HG03196 (cell line): Measurements from ENCODE around the gene CPSF4.

Experiments used
- ATAC-seq: cut with Tn5 transposase; IDR thresholded peaks from one replicate; pipeline ENCODE4 v1.9.1; 2021; ENCODE audit not compliant: unreplicated experiment

Gene CPSF4

GRCh38 chr7:99446096-99446495, 7.4 kb downstream of the CPSF4 start:
- no peak for ATAC-seq

DNA sequence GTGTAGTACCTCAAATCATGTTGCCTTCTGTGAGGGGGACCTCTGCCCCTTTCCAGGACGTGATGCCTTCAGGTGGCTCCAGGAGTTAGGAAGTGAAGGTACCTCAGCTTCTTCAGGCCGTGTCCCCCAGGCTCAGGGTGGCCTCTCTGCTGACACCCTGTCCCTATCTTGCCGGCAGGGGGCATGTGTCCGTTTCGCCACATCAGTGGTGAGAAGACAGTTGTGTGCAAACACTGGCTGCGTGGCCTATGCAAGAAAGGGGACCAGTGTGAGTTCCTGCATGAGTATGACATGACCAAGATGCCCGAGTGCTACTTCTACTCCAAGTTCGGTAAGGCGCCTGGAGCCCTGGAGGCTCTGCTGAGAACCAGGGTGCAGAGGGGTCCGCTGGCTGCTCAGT, 9.2 kb downstream of the CPSF4 start:
- no peak for ATAC-seq

DNA sequence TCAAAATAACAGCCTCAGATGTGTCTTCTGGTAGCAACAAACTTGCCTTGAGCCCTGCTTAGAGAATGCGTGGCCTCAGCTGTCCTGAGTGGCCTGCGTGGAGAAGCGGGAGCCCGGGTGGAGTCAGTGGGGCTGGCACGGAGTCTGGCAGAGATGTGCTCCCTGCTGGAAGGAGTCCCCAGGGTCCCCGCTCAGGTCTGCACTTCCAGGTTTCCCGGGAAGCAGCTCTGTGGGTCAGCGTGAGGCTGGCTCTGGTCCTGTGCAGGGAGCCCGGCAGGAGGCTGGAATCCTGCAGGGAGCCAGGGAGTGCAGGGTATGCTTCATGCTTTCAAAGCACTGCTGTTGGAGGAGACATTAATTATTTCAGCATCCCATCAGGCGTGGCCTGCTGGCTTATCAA, 10.1 kb downstream of the CPSF4 start:
- no peak for ATAC-seq

DNA sequence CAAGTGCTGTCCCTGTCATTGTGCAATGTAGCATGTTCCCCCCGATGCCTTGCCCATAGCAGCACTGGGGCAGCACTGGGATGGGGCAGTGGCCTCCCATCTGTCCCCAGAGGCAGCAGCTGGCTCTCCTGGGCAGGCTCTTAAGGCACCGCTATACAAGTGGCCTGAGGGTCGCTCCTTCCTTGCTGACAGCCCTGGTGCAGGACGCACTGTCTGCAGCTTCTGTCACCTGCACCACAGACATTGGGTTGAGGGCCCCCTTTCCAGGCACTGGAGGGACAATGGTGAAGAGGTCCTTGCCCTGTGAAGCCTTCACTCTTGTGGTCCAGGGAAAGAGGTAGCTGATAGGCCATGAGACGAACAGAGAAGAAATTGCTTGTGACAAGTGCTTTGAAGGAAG, 10.6 kb downstream of the CPSF4 start:
- no peak for ATAC-seq

DNA sequence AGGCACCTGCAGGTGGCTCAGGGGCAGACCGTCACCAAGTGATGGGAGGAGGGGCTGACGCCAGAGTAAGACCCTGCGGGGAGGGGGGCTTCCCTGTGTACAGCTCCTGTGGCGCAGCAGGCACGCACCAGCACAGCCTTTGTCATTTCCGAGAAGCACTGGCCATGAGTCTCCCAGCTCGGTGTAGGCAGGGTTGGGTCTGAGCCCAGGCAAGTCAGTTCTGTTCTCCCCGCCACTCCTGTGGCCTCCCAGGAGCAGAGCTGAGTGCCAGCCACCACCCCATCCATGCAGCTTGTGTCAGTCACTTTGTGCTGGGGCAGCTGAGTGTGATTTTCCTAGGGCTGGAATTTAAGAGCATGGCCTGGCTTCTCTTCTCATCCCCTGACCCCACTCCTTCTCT, 13.2 kb downstream of the CPSF4 start:
- no peak for ATAC-seq

DNA sequence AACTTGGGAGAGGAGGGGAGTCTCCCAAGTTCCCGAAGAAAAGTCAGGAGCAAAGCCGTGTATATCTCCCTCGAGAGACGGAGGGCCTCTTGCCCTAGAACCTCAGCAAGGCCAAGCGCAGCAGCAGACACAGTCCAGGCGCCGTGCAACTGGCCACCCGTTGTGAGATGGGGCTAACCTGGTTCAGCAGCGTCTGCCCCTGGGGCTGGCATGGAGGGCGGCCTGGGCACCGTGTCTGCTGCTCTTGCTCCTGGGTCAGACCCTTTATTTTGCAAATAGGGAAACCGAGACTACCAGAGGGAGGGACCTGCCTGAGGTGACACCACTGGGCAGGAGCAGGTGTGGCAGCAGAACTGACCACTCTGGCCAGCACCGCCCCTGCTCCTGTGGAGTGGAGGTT, 13.8 kb downstream of the CPSF4 start:
- ATAC-seq = no peak

DNA sequence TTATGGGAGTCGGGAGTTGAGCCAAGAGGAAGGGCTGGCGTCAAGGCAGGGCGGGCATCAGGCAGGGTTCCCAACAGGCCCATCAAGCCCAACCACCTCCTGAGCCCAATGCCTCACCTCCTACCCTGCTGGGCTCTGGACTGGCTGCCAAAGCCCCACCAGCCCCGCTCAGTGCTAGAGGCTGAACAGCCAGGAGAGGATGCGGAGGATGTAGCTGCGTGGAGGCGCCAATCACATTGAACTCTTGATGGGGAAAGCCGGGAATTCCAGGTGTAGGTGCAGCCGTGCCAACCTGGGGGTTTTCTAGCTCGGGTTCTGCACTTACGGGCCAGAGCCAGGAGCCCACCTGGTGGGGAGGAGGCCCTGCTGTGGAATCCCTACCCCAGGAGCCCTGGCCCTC, 14.4 kb downstream of the CPSF4 start:
- no peak for ATAC-seq

- no peak for ATAC-seq
These were observed 17.1 kb downstream of the CPSF4 start for GRCh38 chr7:99455874-99456273.

- no peak for ATAC-seq
These were observed 17.5 kb downstream of the CPSF4 start for GRCh38 chr7:99456288-99456687.

DNA sequence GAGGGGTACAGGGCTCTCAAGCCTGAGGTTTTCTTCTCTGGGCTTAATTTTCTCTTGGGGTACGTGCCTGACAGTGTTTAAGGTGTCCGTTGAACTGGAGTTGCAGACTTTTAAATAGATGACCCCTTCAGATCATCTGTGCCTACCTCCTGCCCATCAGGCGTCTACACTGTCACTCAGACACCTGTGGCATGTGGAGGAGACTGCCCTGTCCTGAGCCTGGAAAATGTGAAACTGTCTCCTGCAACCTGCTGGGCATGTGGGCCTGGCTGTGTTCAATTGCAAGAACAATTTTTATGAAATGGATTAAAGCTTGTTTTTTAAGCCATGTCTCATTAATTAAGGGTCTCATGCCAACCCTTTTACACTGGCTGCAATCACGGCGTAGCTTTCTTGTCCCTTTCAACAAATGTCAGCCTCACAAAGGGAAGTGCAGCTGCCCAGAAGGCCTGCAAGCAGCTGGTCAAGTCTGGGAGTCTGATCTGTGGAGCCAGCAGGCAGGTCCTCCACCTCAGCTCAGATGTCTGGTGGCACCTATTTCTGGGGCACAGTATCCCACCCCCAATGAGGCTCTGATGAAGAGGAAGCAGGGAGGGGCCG, 18.4 kb downstream of the CPSF4 start:
- ATAC-seq = no peak

DNA sequence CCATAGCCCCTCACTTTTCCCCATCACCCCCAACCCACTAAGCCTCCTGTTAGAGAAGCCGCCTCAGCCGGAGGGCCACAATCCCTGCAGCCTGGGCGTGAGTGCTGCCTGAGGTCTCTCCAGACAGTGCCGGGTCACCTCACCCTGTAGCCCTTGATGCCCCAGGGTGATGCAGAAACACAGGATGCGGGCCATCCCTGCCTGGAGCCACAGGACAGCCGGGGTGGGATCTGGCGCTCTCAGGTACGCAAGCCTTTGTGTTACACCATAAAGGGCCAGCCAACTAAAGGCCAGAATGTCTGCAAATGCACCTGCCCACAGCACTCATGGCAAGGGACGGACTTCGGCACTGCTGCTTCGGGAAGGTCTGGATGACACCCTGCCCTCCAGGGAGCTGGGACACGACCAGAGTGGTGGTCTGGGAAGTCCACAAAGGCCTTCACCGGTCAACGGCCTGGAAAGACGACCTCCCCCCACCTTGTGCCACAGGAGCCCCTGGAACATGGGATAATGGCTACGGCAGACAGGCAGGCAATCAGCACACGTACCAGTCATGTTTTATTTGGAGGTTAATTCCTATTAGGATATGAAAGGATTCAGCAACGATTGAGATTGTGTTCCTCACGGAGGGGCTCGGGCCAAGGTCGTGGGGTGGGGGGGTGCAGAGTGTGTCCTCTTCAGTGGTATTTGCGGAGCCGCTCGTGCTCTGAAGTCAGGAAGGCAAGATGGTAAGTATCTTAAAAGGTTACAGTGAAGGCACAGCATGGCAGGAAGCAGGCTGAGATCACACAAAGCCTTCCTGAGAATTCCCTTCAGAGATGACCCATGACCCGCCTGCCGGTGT, 19.1 kb downstream of the CPSF4 start:
- ATAC-seq = no peak

DNA sequence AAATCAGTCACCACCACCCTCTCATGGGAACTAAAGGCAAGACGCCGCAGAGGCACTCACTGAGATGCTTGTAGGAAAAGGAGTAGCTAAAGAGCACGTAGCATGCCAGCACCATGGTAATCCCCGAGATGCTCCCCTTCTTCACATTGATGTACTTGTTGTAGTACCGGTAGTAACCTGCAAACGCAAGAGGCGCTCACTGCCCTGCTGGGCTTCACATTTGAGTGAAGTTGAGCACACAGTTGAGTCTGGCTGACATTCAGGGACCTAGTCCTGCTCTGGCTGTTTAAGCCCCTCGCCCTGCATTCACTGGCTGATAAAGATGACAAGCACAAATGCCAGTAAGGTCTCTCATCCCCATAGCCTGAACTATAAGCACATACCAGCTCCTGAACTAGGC, 20.3 kb downstream of the CPSF4 start:
- no peak for ATAC-seq

DNA sequence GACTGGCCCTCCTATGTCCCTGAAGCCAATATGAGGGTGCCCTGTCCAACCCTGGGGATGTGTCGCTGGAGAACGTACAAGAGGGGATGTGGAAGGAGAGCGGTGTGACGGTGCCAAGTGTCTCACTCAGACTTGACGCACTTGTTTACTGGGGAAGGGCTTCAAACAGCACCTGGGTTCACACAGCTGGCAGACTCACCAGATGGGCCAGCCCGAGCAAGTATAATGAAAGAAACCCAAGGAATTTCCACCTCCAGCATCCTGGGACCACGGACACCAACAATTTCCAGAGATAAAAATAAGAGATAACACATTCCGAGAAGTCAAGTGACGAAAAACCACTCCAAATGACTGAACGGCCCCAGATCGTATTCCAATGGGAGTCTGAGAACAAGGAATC, 21.9 kb downstream of the CPSF4 start:
- no peak for ATAC-seq

DNA sequence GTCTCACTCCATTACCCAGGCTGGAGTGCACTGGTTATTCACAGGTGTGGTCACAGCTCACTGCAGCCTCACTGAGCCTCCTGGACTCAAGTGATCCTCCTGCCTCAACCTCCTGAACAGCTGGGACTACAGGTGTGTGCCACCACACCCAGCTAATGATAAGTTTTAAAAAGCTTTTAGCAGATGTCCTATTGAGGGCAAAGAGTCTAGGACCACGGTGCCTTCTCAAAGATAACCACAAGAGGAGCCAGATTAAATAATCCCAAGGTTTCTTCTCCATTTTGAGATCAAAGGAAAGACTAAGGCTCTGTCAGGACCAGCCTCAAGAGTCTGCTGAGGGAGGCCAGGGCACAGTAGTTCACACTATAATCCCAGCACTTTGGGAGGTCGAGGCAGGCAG, 22.5 kb downstream of the CPSF4 start:
- no peak for ATAC-seq

GRCh38 chr7:99465421-99465768, 26.7 kb downstream of the CPSF4 start:
- no peak for ATAC-seq

DNA sequence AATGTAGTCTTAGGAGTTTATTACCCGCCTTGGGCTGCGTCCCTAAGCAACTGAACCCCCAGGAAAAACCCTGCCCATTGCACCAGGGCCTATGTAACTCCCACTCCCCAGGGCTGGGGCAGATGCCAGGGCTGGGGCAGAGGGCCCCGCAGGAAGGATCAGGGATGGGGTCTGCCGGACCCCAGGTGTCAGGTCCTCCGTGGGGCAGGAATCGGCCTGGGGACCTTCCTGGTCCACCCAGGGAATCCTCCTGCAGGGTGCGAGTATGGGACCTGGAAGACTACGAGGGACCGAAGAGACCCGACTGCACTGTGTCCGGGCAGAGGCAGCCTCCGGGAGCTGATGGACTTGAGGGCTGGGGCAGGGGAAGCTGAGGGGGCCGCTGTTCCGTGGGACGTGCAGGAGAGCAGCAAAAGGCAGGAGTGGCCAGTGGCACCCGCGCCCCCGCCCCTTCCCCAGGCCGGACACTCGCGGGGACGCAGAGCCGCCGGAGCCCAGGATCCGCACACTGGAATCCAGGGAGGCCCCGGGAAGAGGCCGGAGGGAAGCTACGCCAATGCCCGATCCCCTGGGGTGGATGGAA, 29.7 kb downstream of the CPSF4 start:
- no peak for ATAC-seq

DNA sequence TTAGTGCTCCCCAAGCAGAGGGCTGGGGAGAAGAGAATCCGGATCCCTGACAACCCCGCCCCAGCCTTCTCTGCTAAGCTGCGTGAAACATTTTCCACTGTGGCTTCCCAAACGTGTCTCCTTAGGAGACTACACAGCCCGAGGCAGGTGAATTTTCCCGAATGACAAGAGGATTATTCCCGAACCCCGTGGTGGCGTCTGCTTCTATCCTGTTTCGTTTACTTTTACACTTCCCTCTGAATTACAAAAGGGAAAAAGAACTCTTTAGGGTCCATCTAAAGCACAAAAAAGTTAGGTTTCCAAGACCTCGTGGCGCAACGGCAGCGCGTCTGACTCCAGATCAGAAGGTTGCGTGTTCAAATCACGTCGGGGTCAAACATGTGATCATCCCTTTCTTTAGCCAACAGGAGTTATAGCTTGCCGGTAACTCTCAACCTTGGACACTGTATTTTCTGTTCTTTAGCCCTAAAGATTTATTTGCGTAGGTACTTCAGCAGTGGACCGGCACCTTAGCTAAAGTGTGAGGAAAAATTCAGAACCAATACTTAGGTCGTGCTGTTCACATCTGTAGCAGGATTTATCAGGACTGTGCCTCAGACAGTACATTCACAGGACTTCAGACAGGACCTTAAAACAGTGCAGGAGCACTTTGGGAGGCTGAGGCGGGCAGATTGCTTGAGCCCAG, 30.8 kb downstream of the CPSF4 start:
- ATAC-seq = no peak

DNA sequence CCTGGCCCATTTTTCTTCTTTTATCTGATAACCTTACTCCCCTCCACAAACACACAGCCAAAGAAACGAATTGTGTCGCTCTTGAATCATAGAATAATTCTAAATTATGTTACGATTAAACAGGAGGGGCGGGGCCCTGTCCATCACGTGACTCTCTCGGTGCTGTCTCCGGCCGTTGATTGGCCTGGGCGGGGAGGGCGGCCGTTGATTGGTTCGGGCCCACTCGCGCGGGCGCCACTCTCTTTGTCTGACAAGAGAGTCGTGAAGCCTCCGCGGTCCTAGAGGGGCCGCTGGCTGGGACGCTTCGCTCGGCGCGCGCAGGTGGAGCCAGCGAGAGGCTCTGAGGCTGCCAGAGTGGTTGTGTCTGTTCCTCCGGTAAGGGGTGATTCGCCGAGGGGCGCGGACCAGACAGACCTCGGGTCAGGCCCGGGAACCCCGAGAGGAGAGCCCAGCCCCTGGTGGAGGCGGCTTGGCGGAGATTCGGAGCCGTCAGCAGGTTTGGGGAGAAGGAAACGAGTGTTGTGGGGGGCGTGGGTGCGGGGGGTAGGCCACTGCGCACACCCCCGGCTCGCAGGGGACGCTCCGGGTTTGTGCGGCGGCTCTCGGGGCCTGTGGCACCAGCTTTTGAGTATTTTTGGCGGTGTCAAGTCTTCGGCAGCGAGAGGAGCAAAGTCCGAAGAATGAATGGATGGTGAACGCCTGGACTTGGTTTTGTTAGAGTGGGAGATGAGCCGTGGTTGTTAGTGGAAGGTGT, 34.0 kb downstream of the CPSF4 start, which contains the start of gene ZNF789:
TSS of gene ZNF789 (plus strand) at position 330 of the 754 bp plus-strand sequence. CDS start 3,567 bp downstream, outside the sequence.
- peak; percentile 88 for ATAC-seq

GRCh38 chr7:99473315-99473596, 34.5 kb downstream of the CPSF4 start:
- peak; percentile 5 for ATAC-seq

DNA sequence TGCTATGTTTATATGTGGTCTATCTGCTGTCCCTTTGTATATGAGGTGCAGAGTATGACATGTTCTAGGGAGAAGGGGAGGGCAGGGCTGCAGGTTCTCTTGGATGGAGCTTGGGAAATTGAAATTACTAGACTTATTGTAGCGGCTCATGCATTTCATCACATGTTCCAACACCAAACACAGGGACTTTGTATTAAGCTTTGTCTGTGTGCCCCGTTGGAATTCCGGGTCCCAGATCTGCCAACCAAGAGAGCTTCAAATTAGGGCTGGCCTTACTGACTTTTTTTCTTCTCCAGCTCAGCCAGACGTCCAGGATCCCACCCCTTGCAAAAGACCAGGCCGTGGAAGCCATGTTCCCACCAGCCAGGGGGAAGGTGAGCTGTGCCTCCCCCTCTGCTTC, 37.4 kb downstream of the CPSF4 start:
- no peak for ATAC-seq
